ENCODE data around the gene MYH3.

GRCh38 chr17:10661437-10661836 is 4.3 kb upstream of the MYH3 start:
- no peak for TF ChIP-seq POLR2A (IDR thresholded peaks at IDR 0.05; ENCODE audit: low read length)
- no peak for TF ChIP-seq GATA1 (IDR thresholded peaks at IDR 0.05; ENCODE audit: low read depth, low read length)

All from erythroblast (primary cell).